Trophoblast cell (in vitro differentiated cells and primary cell): ENCODE data around the gene GPR137B. TPM values are rescaled to one million over a fixed set of nuclear protein-coding genes. Genes with fewer than 3 reads are reported as not detected.
"Not testable (repeated sequence)": the region's sequence is repeated elsewhere in the genome, so short reads cannot be mapped to it uniquely, and the experiment has no call there.

Source experiments
- DNase-seq, 2 donors: peaks; one replicate each; pipeline ENCODE4 v3.0.0-alpha.2; 2016
- H2AFZ ChIP-seq: 2 replicates; pipeline ENCODE4 v1.6.1; 2013; ENCODE audit warnings: low read length, moderate library complexity, mild to moderate bottlenecking; ENCODE audit not compliant: insufficient read depth, poor library complexity
- H2AK5ac ChIP-seq: 2 replicates; pipeline ENCODE4 v1.6.1; 2013; ENCODE audit warnings: mild to moderate bottlenecking, low read length
- H2BK120ac ChIP-seq: 2 replicates; pipeline ENCODE4 v1.6.1; 2013; ENCODE audit warnings: low read length, mild to moderate bottlenecking, moderate library complexity; ENCODE audit not compliant: insufficient read depth, poor library complexity
- H2BK12ac ChIP-seq: 2 replicates; pipeline ENCODE4 v1.6.1; 2013; ENCODE audit warnings: mild to moderate bottlenecking, low read length, moderate library complexity
- H2BK5ac ChIP-seq: 2 replicates; pipeline ENCODE4 v1.6.1; 2013; ENCODE audit warnings: low read length, low read depth, moderate library complexity, mild to moderate bottlenecking; ENCODE audit not compliant: poor library complexity
- H3K14ac ChIP-seq: 2 replicates; pipeline ENCODE4 v1.6.1; 2013; ENCODE audit warnings: mild to moderate bottlenecking, low read length
- H3K18ac ChIP-seq: 2 replicates; pipeline ENCODE4 v1.6.1; 2013; ENCODE audit warnings: mild to moderate bottlenecking, low read length
- H3K23ac ChIP-seq: 2 replicates; pipeline ENCODE4 v1.6.1; 2013; ENCODE audit warnings: low read length
- H3K27ac ChIP-seq: 2 replicates; pipeline ENCODE4 v1.5.1; 2013; ENCODE audit warnings: low read depth, mild to moderate bottlenecking, inconsistent platforms, low read length, moderate library complexity
- H3K27me3 ChIP-seq: 2 replicates; pipeline ENCODE4 v1.6.1; 2013; ENCODE audit warnings: inconsistent platforms, mild to moderate bottlenecking, low read length, moderate library complexity; ENCODE audit not compliant: insufficient read depth
- H3K36me3 ChIP-seq, 2 experiments: 1 replicate in 1 of 2; 2 replicates in 1 of 2; pipeline ENCODE4 v1.6.1; 2013; ENCODE audit warnings: low read length in 2 of 2, mild to moderate bottlenecking in 2 of 2, moderate library complexity in 1 of 2; ENCODE audit not compliant: insufficient read depth in 2 of 2, control insufficient read depth in 1 of 2
- H3K4ac ChIP-seq: 2 replicates; pipeline ENCODE4 v1.6.1; 2013; ENCODE audit warnings: low read depth, mild to moderate bottlenecking, low read length, moderate library complexity
- H3K4me1 ChIP-seq, 2 experiments: 1 replicate in 1 of 2; 2 replicates in 1 of 2; pipeline ENCODE4 v1.6.1; 2013; ENCODE audit warnings: low read length in 2 of 2, mild to moderate bottlenecking in 2 of 2, moderate library complexity in 1 of 2; ENCODE audit not compliant: insufficient read depth in 2 of 2, control insufficient read depth in 1 of 2
- H3K4me2 ChIP-seq: 2 replicates; pipeline ENCODE4 v1.6.1; 2013; ENCODE audit warnings: inconsistent platforms, mild to moderate bottlenecking, low read length, moderate library complexity
- H3K4me3 ChIP-seq: 2 replicates; pipeline ENCODE4 v1.5.1; 2013; ENCODE audit warnings: mild to moderate bottlenecking, low read depth, low read length, inconsistent platforms
- H3K79me1 ChIP-seq: one replicate; pipeline ENCODE4 v1.6.1; 2013; ENCODE audit warnings: low read length
- H3K79me2 ChIP-seq: 2 replicates; pipeline ENCODE4 v1.6.1; 2013; ENCODE audit warnings: low read length, mild to moderate bottlenecking; ENCODE audit not compliant: control insufficient read depth, insufficient read depth, poor library complexity
- H3K9ac ChIP-seq: 2 replicates; pipeline ENCODE4 v1.6.1; 2013; ENCODE audit warnings: mild to moderate bottlenecking, low read length
- H3K9me3 ChIP-seq: 2 replicates; pipeline ENCODE4 v1.6.1; 2013; ENCODE audit warnings: low read depth, mild to moderate bottlenecking, control low read depth, inconsistent platforms, low read length; ENCODE audit not compliant: insufficient read depth
- H4K12ac ChIP-seq: 2 replicates; pipeline ENCODE4 v1.6.1; 2013; ENCODE audit warnings: low read depth, mild to moderate bottlenecking, low read length, moderate library complexity
- H4K8ac ChIP-seq: 2 replicates; pipeline ENCODE4 v1.6.1; 2013; ENCODE audit warnings: low read depth, mild to moderate bottlenecking, low read length, moderate library complexity
- H4K91ac ChIP-seq: one replicate; pipeline ENCODE4 v1.6.1; 2013; ENCODE audit warnings: low read depth, mild to moderate bottlenecking, low read length, moderate library complexity
- WGBS: extraction: QIAGEN DNeasy Blood & Tissue Kit; methylation state at CpG from one replicate; pipeline ENCODE4 v1.1.7; 2013; ENCODE audit warnings: missing lambda C conversion rate; ENCODE audit not compliant: insufficient read length, insufficient coverage; ENCODE audit errors: extremely low coverage; 5-methylcytosine and 5-hydroxymethylcytosine counted together
- polyA plus RNA-seq: library from polyadenylated mRNA; stranded (reverse); fragments of 200-250 nt; gene quantifications from 2 replicates; pipeline ENCODE4 v1.2.3, GENCODE V29; 2013

The GPR137B gene
- polyA plus RNA-seq: 7.9 and 8.0 TPM in 2 replicates

DNA sequence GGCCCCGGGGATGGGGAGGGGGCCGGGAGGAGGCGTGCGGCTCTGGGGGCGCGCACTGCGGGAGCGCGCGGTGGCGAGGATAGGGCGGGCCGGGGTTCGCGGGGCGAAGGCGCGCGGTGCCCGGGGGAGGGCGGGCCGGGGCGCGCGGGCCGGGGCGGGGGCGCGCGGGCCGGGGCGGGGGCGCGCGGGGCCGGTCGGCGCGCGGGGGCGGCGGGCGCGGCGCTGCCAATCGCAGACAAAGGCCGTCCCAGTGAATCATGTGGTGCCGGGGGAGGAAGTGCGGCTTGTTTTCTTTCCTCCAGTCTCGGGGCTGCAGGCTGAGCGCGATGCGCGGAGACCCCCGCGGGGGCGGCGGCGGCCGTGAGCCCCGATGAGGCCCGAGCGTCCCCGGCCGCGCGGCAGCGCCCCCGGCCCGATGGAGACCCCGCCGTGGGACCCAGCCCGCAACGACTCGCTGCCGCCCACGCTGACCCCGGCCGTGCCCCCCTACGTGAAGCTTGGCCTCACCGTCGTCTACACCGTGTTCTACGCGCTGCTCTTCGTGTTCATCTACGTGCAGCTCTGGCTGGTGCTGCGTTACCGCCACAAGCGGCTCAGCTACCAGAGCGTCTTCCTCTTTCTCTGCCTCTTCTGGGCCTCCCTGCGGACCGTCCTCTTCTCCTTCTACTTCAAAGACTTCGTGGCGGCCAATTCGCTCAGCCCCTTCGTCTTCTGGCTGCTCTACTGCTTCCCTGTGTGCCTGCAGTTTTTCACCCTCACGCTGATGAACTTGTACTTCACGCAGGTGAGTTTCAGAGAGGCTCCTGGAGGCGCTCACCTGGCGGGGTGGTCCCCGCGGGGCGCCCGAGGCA is at the start of gene GPR137B:
Gene GPR137B (plus strand): TSS at position 287 of the 851 bp plus-strand sequence. CDS start 84 bp downstream, at position 371.
- Histone ChIP-seq H3K18ac (peak within 1 kb of the TSS; percentile 60), H4K91ac (peak within 1 kb of the TSS; percentile 3), H3K4me2 (peak within 1 kb of the TSS; percentile 75), H3K79me1 (peaks cover 4% of the 10 kb centered on the region), H3K4me1 (peaks cover 8 to 10% of the 10 kb centered on the region in 2 experiments), H2BK120ac (peak within 1 kb of the TSS; percentile 62), H2AFZ (peak within 1 kb of the TSS; percentile 80), H2BK5ac (no peak within 1 kb of the TSS), H3K4ac (no peak within 1 kb of the TSS), H4K8ac (peak within 1 kb of the TSS; percentile 64), H4K12ac (peak within 1 kb of the TSS; percentile 51), H3K27ac (no peak within 1 kb of the TSS), H3K27me3 (no peaks in the 10 kb centered on the region), H3K79me2 (no peaks in the 10 kb centered on the region), H2AK5ac (no peak within 1 kb of the TSS), H2BK12ac (peak within 1 kb of the TSS; percentile 65), H3K14ac (peak within 1 kb of the TSS; percentile 19), H3K4me3 (peak within 1 kb of the TSS; percentile 75), H3K36me3 (no peaks in the 10 kb centered on the region), H3K9me3 (no peaks in the 10 kb centered on the region), H3K9ac (peak within 1 kb of the TSS; percentile 8), H3K23ac (no peak within 1 kb of the TSS)
- no CpG with 5 or more reads among the region's 105 CpGs for WGBS
- peak in 1 of 2 donors; percentile 47 for DNase-seq

DNA sequence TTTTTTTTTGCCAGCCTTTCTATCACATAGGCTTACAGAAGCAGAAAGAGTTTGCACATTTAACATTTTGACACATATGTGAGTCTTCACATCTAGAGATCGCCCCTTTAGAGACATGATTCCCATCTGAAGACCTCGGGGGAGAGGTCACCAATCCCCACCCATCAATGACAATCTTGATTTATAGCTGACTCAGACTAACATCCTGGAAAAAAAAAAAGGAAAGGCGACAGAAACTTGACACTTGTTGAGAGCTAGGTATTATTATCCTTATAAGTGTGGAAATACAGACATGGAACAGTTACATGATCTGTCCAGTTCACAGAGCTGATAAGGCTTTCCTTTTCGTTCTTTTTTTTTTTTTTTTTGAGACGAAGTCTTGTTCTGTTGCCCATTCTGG is 49.4 kb upstream of the GPR137B start:
- H3K27ac ChIP-seq: no peak overlapping the region
- no peak overlapping the region for H3K4me3 ChIP-seq
- H3K9ac ChIP-seq: no peak overlapping the region

DNA sequence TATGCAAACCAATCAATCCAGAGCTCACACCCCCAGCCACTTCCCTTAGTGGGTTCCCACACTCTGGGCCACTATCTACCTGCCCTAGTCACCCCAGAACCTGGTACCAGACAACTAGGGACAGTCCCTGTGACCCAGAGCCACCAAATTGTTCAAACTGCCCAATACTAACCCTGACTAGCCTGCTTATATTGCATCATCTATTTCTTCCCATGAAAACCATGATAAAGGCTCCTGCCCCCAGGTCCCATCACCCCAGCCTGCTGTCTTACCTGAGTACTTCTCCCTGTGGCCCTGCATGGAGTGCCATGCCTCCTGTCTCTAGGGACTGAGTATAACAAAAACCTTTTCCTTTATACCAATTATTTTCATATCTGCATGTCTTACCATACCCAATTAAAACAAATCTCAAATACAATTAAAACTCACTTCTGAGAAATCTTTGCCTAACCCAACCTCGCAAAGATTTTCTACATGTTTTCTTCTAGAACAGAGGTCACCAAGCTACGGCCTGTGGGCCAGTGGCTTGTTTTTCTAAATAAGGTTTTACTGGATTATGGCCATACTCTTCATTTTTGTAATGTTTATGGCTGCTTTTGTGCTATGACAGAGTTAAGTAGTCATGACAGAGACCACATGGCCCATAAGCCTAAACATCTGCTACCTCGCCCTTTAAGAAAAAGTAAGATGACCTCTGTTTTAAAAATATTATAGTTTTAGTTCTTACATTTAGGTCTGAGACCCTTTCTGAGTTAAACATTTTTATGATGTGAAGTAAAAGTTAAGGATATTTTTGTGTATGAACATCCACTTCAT is 46.4 kb upstream of the GPR137B start:
- Histone ChIP-seq H2BK5ac (no peak overlapping the region), H3K27ac (no peak overlapping the region)
- WGBS: 100% methylated on average over 1 of the region's 3 CpGs

More for the DNA sequence above, 49.4 kb upstream of the GPR137B start:
- no peak overlapping the region for H4K91ac ChIP-seq
- DNase-seq: no peak
- H2AK5ac ChIP-seq: no peak overlapping the region
- H3K36me3 ChIP-seq: no peaks in the 10 kb centered on the region
- H3K79me1 ChIP-seq: no peaks in the 10 kb centered on the region
- H3K9me3 ChIP-seq: peaks cover 4% of the 10 kb centered on the region
- H2AFZ ChIP-seq: no peak overlapping the region
- H3K4me2 ChIP-seq: no peak overlapping the region
- no CpG with 5 or more reads among the region's 5 CpGs for WGBS
- no peaks in the 10 kb centered on the region for H3K79me2 ChIP-seq
- H2BK120ac ChIP-seq: no peak overlapping the region
- H3K4me1 ChIP-seq: no peaks in the 10 kb centered on the region
- no peak overlapping the region for H4K8ac ChIP-seq
- no peak overlapping the region for H4K12ac ChIP-seq
- no peak overlapping the region for H3K4ac ChIP-seq
- H2BK12ac ChIP-seq: no peak overlapping the region
- H3K23ac ChIP-seq: no peak overlapping the region
- H3K18ac ChIP-seq: no peak overlapping the region
- H2BK5ac ChIP-seq: no peak overlapping the region
- H3K14ac ChIP-seq: no peak overlapping the region
- H3K27me3 ChIP-seq: no peaks in the 10 kb centered on the region

DNA sequence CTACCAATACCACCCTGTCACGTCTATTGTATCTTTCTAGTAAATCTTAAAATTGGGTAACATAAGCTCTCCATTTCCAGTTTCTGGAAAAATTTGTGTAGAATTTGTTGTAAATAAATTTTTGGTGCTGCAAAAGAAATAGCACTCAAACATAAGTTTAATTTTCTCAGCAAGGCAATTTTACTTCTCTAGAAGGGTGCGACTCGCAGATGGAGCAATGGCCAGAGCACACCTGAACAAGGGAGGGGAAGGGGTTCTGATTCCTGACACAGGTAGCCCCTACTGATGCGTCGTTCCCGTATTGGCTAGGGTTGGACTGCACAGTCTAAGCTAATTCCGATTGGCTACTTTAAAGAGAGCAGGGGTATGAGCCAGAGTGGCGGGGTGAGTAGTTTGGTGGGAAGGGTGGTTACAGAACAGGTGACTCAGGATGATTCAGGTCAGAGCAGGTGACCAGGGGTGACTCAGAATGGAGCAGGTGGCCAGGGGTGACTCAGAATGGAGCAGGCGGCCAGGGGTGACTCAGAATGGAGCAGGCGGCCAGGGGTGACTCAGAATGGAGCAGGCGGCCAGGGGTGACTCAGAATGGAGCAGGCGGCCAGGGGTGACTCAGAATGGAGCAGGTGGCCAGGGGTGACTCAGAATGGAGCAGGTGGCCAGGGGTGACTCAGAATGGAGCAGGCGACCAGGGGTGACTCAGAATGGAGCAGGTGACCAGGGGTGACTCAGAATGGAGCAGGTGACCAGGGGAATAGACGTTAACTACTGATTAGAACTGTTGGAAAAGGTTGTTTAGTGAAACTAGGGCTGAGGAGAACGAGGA is 45.5 kb upstream of the GPR137B start:
- H3K4me1 ChIP-seq, H3K36me3 ChIP-seq, H3K27me3 ChIP-seq, H2BK120ac ChIP-seq, H4K8ac ChIP-seq, H3K4me2 ChIP-seq, H3K23ac ChIP-seq, H2BK5ac ChIP-seq, H3K79me2 ChIP-seq, H2BK12ac ChIP-seq, H4K91ac ChIP-seq, H2AK5ac ChIP-seq, H3K4ac ChIP-seq, H2AFZ ChIP-seq, H3K79me1 ChIP-seq, H3K9me3 ChIP-seq, H3K27ac ChIP-seq, H3K18ac ChIP-seq, H3K14ac ChIP-seq, H3K9ac ChIP-seq, H4K12ac ChIP-seq: not testable (repeated sequence)
- peak overlapping the region; percentile 0 for H3K4me3 ChIP-seq
- WGBS: no CpG with 5 or more reads among the region's 15 CpGs
- peak; percentile 88 to 99 for DNase-seq

More for the DNA sequence above, 46.4 kb upstream of the GPR137B start:
- Histone ChIP-seq H3K4ac (no peak overlapping the region), H3K18ac (no peak overlapping the region), H3K23ac (no peak overlapping the region), H3K4me3 (no peak overlapping the region), H2BK12ac (no peak overlapping the region), H3K4me1 (no peaks in the 10 kb centered on the region), H4K91ac (no peak overlapping the region), H2AFZ (no peak overlapping the region), H3K36me3 (no peaks in the 10 kb centered on the region), H2BK120ac (no peak overlapping the region), H3K79me2 (no peaks in the 10 kb centered on the region), H2AK5ac (no peak overlapping the region), H3K79me1 (no peaks in the 10 kb centered on the region), H3K4me2 (no peak overlapping the region), H3K9me3 (peaks cover 4% of the 10 kb centered on the region), H4K12ac (no peak overlapping the region), H3K14ac (no peak overlapping the region), H3K27me3 (no peaks in the 10 kb centered on the region), H3K9ac (no peak overlapping the region), H4K8ac (no peak overlapping the region)
- DNase-seq: peak in 1 of 2 donors; percentile 45
